Liver (tissue), 9 donors: ENCODE data around the gene ZFAND2A. TPM values are rescaled to one million over a fixed set of nuclear protein-coding genes. Genes with fewer than 3 reads are reported as not detected.

Source experiments
- DNase-seq: peaks from one replicate; pipeline ENCODE4 v3.0.0-alpha.2; 2017; ENCODE audit warnings: low spot score
- H3K27ac ChIP-seq, 2 donors: one replicate each; pipeline ENCODE4 v1.7.0; 2013; ENCODE audit warnings: inconsistent platforms in 2 of 2, low read length in 2 of 2, control low read depth in 1 of 2, low read depth in 1 of 2, mild to moderate bottlenecking in 1 of 2
- H3K27me3 ChIP-seq, 4 donors: one replicate each; pipeline versions ENCODE4 v1.6.1 to v1.7.0; 2013; ENCODE audit warnings: low read length in 3 of 4, inconsistent platforms in 1 of 4, mild to moderate bottlenecking in 1 of 4, moderate library complexity in 1 of 4; ENCODE audit not compliant: control insufficient read depth in 4 of 4, insufficient read depth in 4 of 4
- H3K36me3 ChIP-seq, 4 donors: one replicate each; pipeline versions ENCODE4 v1.6.1 to v1.7.0; 2013; ENCODE audit warnings: low read length in 3 of 4, mild to moderate bottlenecking in 3 of 4, low read depth in 1 of 4, moderate library complexity in 1 of 4; ENCODE audit not compliant: control insufficient read depth in 4 of 4, insufficient read depth in 3 of 4
- H3K4me1 ChIP-seq, 4 donors: one replicate each; pipeline versions ENCODE4 v1.6.1 to v1.7.0; 2013; ENCODE audit warnings: low read length in 3 of 4, mild to moderate bottlenecking in 3 of 4, moderate library complexity in 1 of 4; ENCODE audit not compliant: control insufficient read depth in 4 of 4, insufficient read depth in 4 of 4
- H3K4me3 ChIP-seq, 3 donors: one replicate each; pipeline versions ENCODE4 v1.6.1 to v1.7.0; 2013; ENCODE audit warnings: low read length in 3 of 3, control low read depth in 1 of 3, low read depth in 1 of 3, mild to moderate bottlenecking in 1 of 3
- H3K9ac ChIP-seq, 2 donors: one replicate each; pipeline ENCODE4 v1.7.0; 2013; ENCODE audit warnings: low read length in 2 of 2, mild to moderate bottlenecking in 2 of 2, moderate library complexity in 2 of 2, control low read depth in 1 of 2, low read depth in 1 of 2
- H3K9me3 ChIP-seq, 4 donors: one replicate each; pipeline versions ENCODE4 v1.6.1 to v1.7.0; 2013; ENCODE audit warnings: low read length in 3 of 4; ENCODE audit not compliant: control insufficient read depth in 4 of 4
- ATF3 ChIP-seq: IDR thresholded peaks from 2 replicates; pipeline ENCODE4 v1.6.1; 2016; ENCODE audit warnings: antibody characterized with exemption
- CTCF ChIP-seq: fragments of 150-350 bp; IDR thresholded peaks from 2 replicates; pipeline ENCODE4 v1.5.1; 2017; ENCODE audit warnings: improper control_type of control experiment, low read depth, low read length; ENCODE audit not compliant: missing input control
- EGR1 ChIP-seq, 2 donors: IDR thresholded peaks; 2 replicates each; pipeline ENCODE4 v1.6.1; 2016 to 2018; ENCODE audit warnings: antibody characterized with exemption in 2 of 2, low read depth in 2 of 2
- FOXA1 ChIP-seq: IDR thresholded peaks from 2 replicates; pipeline ENCODE4 v1.6.1; 2016; ENCODE audit warnings: antibody characterized with exemption
- FOXA2 ChIP-seq: IDR thresholded peaks from 2 replicates; pipeline ENCODE4 v1.6.1; 2016; ENCODE audit warnings: antibody characterized with exemption
- HNF4A ChIP-seq, 2 donors: conservative IDR thresholded peaks; 2 replicates each; pipeline ENCODE4 v1.6.1; 2016; ENCODE audit warnings: antibody characterized with exemption in 2 of 2, mild to moderate bottlenecking in 2 of 2
- HNF4G ChIP-seq: IDR thresholded peaks from 2 replicates; pipeline ENCODE4 v1.6.1; 2016; ENCODE audit warnings: antibody characterized with exemption
- JUND ChIP-seq, 2 donors: IDR thresholded peaks; 2 replicates each; pipeline ENCODE4 v1.6.1; 2016; ENCODE audit warnings: antibody characterized with exemption in 2 of 2
- NR2F2 ChIP-seq: IDR thresholded peaks from 2 replicates; pipeline ENCODE4 v1.6.1; 2016; ENCODE audit warnings: antibody characterized with exemption
- RAD21 ChIP-seq, 2 donors: IDR thresholded peaks; 2 replicates each; pipeline ENCODE4 v1.6.1; 2016; ENCODE audit warnings: antibody characterized with exemption in 2 of 2, mild to moderate bottlenecking in 2 of 2
- REST ChIP-seq: IDR thresholded peaks from 2 replicates; pipeline ENCODE4 v1.6.1; 2016; ENCODE audit warnings: antibody characterized with exemption, mild to moderate bottlenecking
- RXRA ChIP-seq, 2 donors: IDR thresholded peaks; 2 replicates each; pipeline ENCODE4 v1.6.1; 2017 to 2018; ENCODE audit warnings: antibody characterized with exemption in 2 of 2, mild to moderate bottlenecking in 1 of 2
- SP1 ChIP-seq: IDR thresholded peaks from 2 replicates; pipeline ENCODE4 v1.6.1; 2018; ENCODE audit warnings: antibody characterized with exemption, mild to moderate bottlenecking
- TAF1 ChIP-seq: conservative IDR thresholded peaks from 2 replicates; pipeline ENCODE4 v1.6.1; 2016; ENCODE audit warnings: antibody characterized with exemption, mild to moderate bottlenecking
- YY1 ChIP-seq: IDR thresholded peaks from 2 replicates; pipeline ENCODE4 v1.6.1; 2016; ENCODE audit warnings: antibody characterized with exemption, mild to moderate bottlenecking
- WGBS: extraction: QIAGEN DNeasy Blood & Tissue Kit; methylation state at CpG from one replicate; pipeline ENCODE4 v1.1.7; 2013; 5-methylcytosine and 5-hydroxymethylcytosine counted together
- polyA plus RNA-seq, 2 donors: library from polyadenylated mRNA; stranded (reverse) in 1 of 2; unstranded in 1 of 2; fragments of 200-250 nt in 1 of 2; fragments of >200 nt in 1 of 2; fragmentation: Nextera tagmentation in 1 of 2; extraction: Ambion mirVana in 1 of 2; gene quantifications; one replicate each; pipeline versions ENCODE4 v1.2.1 to v1.2.3, GENCODE V29; 2013 to 2015
- total RNA-seq, 2 donors: library from RNA; depleted of rRNA; stranded (reverse); fragments of >200 nt; gene quantifications; one replicate each; pipeline ENCODE4 v1.2.3, GENCODE V29; 2014
- TF ChIP-seq, protein P1 (sequence below): IDR thresholded peaks from 2 replicates; pipeline ENCODE4 v1.6.1; 2016; ENCODE audit warnings: antibody characterized with exemption
- TF ChIP-seq, protein P2 (sequence below): IDR thresholded peaks from 2 replicates; pipeline ENCODE4 v1.6.1; 2016; ENCODE audit warnings: antibody characterized with exemption
- donor health status: healthy.
- donor health status: healthy.
- donor health status: healthy.
- donor health status: healthy.
- donor health status: healthy.

ZFAND2A gene
- total and polyA plus RNA-seq, 4 donors, result 12.5 to 53.3 (median 33.5) TPM

DNA sequence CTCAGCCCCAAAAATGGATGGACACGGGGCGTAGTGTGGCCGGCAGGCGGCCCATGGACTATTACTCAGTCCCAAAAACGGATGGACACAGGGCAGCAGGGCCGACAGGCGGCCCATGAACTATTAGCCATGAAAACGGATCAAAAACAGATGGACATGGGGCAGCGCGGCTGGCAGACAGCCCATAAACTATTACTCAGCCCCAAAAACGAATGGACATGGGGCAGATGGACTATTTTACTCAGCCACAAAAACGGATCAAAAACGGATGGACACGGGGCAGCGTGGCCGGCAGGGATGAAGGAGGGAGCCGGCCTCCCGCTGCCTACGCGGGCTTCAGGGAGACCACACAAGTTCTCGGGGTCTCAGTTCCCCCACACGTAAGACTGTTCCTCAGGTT is 39.2 kb downstream of the ZFAND2A start:
- WGBS, result 94% methylated on average over 22 of the region's 22 CpGs
- TF ChIP-seq, protein P1, sequence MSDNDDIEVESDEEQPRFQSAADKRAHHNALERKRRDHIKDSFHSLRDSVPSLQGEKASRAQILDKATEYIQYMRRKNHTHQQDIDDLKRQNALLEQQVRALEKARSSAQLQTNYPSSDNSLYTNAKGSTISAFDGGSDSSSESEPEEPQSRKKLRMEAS, result no peak
- no peak for TF ChIP-seq ATF3
- H3K4me1 ChIP-seq, result peaks cover 0 to 13% (median 8%) of the 10 kb centered on the region in 4 donors
- H3K9ac ChIP-seq, result no peak overlapping the region
- H3K9me3 ChIP-seq, result no peaks in the 10 kb centered on the region
- H3K4me3 ChIP-seq, result no peak overlapping the region
- H3K36me3 ChIP-seq, result no peaks in the 10 kb centered on the region
- no peaks in the 10 kb centered on the region for H3K27me3 ChIP-seq
- H3K27ac ChIP-seq, result no peak overlapping the region
- DNase-seq, result no peak

DNA sequence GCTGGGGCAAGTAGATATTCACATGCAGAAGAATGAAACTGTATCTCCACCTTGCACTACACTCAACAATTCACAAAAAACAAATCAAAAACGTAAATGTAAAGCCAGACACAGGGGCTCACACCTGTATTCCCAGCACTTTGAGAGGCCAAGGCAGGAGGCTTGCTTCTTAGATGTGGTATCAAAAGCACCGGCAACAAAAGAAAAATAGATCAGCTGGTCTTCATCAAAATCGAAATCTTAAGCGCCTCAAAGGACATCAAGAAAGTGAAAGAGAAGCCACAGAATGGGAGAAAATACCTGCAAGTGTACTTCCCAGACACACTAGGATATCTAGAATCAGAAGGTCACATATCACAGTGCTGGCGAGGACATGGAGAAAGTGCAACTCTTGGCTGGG is 40.8 kb downstream of the ZFAND2A start:
- no peak for DNase-seq
- H3K36me3 ChIP-seq, result no peaks in the 10 kb centered on the region
- 92% methylated on average over 5 of the region's 5 CpGs for WGBS
- H3K9me3 ChIP-seq, result no peaks in the 10 kb centered on the region
- no peak overlapping the region for H3K9ac ChIP-seq
- H3K4me3 ChIP-seq, result no peak overlapping the region
- peaks cover 0 to 8% (median 4%) of the 10 kb centered on the region in 4 donors for H3K4me1 ChIP-seq
- H3K27ac ChIP-seq, result no peak overlapping the region
- no peaks in the 10 kb centered on the region for H3K27me3 ChIP-seq
- no peak for TF ChIP-seq FOXA2
- no peak for TF ChIP-seq RAD21 (IDR thresholded peaks at IDR 0.05)
- TF ChIP-seq HNF4A (conservative IDR thresholded peaks at IDR 0.05), result no peak
- TF ChIP-seq REST, result no peak
- TF ChIP-seq TAF1, result no peak

DNA sequence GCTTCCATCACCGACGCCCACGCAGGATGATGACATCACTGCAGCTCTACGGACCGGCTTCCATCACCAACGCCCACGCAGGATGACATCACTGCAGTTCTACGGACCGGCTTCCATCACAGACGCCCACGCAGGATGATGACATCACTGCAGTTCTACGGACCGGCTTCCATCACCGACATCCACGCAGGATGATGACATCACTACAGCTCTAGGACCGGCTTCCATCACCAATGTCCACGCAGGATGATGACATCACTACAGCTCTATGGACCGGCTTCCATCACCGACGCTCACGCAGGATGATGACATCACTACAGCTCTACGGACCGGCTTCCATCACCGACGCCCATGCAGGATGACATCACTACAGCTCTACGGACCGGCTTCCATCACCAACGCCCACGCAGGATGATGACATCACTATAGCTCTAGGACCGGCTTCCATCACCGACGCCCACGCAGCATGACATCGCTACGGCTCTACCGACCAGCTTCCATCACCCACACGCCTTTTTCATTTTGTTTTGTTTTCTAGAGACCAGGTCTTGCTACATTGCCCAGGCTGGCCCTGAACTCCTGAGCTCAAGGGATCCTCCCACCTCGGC is 42.6 kb downstream of the ZFAND2A start:
- H3K4me3 ChIP-seq, result no peak overlapping the region
- H3K27ac ChIP-seq, result no peak overlapping the region
- no peaks in the 10 kb centered on the region for H3K9me3 ChIP-seq
- no peak overlapping the region for H3K9ac ChIP-seq
- no peaks in the 10 kb centered on the region for H3K36me3 ChIP-seq
- no peaks in the 10 kb centered on the region for H3K27me3 ChIP-seq
- H3K4me1 ChIP-seq, result no peaks in the 10 kb centered on the region
- 98% methylated on average over 38 of the region's 38 CpGs for WGBS
- DNase-seq, result no peak
- TF ChIP-seq REST (no peak), FOXA2 (no peak), TAF1 (no peak), SP1 (no peak), CTCF (no peak), FOXA1 (no peak), NR2F2 (no peak), JUND (IDR thresholded peaks at IDR 0.05) (no peak), YY1 (no peak), HNF4G (no peak), RXRA (IDR thresholded peaks at IDR 0.05) (no peak), EGR1 (IDR thresholded peaks at IDR 0.05; ENCODE audit: low read depth in 2 of 2) (no peak), RAD21 (IDR thresholded peaks at IDR 0.05) (no peak)
- TF ChIP-seq, protein P2, sequence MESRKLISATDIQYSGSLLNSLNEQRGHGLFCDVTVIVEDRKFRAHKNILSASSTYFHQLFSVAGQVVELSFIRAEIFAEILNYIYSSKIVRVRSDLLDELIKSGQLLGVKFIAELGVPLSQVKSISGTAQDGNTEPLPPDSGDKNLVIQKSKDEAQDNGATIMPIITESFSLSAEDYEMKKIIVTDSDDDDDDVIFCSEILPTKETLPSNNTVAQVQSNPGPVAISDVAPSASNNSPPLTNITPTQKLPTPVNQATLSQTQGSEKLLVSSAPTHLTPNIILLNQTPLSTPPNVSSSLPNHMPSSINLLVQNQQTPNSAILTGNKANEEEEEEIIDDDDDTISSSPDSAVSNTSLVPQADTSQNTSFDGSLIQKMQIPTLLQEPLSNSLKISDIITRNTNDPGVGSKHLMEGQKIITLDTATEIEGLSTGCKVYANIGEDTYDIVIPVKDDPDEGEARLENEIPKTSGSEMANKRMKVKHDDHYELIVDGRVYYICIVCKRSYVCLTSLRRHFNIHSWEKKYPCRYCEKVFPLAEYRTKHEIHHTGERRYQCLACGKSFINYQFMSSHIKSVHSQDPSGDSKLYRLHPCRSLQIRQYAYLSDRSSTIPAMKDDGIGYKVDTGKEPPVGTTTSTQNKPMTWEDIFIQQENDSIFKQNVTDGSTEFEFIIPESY, result no peak
